GM12892 (cell line): ENCODE measurements around the gene COL6A3.

Source experiments
- POLR2A ChIP-seq: IDR thresholded peaks from 2 replicates; pipeline ENCODE4 v1.6.1; 2011; ENCODE audit warnings: low read depth, low read length, control low read depth
- POLR2AphosphoS5 ChIP-seq: IDR thresholded peaks from 2 replicates; pipeline ENCODE4 v1.6.1; 2011; ENCODE audit warnings: low read depth, low read length, control low read depth
- TAF1 ChIP-seq: IDR thresholded peaks from 2 replicates; pipeline ENCODE4 v1.6.1; 2011; ENCODE audit warnings: low read depth, mild to moderate bottlenecking, control low read depth, low read length, borderline replicate concordance

DNA sequence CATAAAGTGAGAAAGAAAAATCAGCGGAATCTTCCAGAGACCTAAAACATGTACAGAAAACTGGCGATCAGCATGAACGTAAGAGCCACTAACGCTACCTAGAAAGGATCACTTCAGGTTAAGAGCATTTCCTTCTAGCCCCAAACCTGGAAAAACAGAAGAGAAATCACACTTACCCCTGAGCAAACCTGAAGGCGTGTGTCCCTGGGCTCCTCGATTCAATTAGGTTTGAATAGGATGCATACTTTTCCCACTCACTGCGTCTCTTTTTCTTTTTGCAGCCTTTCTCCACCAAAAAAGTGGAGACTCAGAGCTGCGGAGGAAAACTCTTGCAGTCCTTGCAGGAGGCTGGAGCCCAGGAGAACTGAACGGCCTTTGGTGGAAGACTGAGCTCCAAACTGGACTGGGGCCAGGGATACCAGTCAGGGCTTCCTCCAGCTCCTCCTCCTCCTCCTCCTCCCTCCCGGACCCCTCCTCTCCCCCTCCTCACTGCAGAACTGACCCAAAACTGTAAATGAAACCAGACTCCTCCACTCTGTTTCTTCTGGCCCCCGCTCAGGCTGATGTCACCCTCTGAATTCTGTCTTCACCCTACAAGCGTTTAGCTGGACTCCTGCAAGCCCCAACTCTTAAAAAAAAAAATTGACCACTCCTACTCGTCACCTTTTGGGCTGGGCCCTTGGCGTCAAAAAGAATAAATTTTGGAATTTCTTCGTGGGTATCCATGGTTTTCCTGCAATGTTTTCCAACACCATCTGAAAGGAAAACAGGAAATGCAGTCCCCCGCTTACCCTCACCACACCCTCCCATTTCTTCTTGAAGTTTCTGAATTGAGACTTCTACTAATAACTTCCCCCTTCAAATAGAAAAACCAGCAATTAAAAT lies at the start of gene COL6A3:
- TF ChIP-seq POLR2AphosphoS5 (no peak), TAF1 (no peak), POLR2A (no peak)
